Activated T-cell treated with anti-CD3 and anti-CD28 coated beads for 1 hour (primary cell): ENCODE measurements around the gene NUDT22.

ENCODE experiments used
- DNase-seq: peaks from one replicate; pipeline ENCODE4 v3.0.0-alpha.2; 2020; ENCODE audit warnings: low read depth

The NUDT22 gene

DNA sequence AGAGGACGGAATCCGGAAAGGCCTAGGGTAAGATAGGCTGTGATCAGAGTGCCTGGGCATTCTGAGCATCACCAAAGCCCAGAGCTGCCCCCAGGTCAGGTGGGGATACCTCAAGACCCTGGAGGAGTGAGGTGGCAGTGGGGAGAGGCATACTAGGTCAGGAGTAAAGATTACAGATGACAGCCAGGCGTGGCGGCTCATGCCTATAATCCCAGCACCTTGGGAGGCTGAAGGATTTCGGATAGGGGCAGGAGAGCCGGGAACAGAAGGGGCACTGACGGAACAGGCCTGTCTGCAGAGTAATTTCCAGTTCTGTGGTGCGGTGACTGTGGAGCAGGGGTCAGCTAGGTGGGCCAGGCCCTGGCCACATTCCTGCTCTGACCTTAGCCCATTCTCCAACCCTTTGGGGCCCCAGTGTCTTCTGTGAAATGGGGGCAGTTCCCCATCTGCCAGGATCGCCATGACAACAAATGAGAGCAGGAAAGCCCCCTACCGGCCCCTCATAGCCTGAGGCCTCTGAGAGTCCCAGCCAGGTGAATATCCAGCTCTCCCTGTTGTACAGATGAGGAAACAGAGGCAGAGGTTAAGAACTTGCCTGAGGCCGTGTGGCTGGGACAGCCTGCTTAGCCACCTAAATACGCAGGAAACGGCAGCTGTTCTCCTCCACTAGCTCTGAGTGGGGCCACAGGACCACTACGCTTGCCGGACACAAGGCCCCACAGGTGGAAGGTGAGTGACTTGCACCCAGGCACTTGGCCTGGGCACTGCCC lies 49.1 kb downstream of the NUDT22 start:
- no peak for DNase-seq

- DNase-seq: no peak
These were observed 49.8 kb downstream of the NUDT22 start for GRCh38 chr11:64275841-64276240.

DNA sequence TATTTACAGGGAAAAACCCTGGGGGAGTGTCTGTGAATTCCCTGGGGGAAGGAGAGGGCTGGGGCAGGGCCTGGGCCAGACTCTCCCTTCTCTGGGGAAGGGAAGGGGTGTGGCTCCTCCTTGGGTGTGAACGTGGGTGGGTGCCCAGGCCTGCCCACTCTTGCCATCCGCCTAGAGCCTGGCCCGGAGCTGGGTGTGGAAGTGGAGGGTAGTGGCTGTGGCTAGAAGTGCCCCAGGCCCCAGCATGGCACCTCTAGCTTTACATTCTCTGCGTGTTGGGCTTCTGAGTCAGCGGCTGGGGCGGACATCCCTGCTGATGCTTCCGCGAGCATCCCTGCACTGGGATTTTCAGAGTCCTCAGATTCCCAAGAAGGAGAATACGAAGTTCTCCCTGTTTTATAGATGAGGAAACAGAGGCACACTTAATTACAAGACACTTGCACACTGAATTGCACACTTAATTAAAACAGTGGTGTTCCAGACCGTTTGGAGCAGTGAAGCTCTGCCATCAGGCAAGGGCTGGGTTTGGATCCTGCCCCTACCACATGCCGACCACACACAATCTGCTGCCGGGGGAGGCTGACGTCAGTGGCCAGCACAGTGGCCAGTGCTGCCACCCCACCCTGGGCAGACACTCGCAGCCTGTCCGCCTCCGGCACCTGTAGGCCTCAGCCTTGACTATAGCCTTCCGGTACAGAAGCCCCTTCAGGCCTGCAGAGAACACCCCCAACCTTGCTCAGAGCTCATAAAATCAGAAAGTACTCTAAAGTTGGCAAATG lies 50.8 kb downstream of the NUDT22 start:
- DNase-seq: no peak

DNA sequence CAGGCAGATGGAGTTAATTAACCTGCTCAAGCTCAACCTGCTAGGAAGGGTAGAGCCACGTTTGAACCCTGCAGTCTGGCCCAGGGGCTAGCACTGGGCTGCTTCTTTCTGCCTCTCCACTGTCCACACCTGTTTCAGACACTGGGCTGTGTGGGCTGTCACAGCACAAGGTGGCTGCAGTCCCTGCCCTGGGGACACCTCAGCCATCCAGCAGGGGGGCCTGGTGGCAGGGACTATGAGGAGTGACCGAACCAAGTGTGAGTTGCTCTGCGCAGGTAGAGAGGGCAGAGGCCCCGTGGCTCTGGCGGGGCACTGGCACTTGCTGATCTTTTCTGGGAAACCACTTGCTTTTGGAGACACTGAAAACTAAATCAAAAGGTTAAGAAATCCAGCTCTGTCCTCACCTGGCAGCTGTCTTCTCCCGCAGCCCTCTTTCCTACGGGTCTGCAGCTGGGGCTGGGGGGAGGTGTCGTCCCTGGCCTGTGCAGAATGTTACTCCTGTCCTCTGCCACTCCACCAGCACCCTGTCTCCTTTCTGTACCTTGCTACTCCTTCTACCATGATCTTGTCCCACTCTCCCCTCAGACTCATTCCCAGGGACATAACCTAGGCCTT lies 52.6 kb downstream of the NUDT22 start:
- no peak for DNase-seq
